Activated T-cell treated with anti-CD3 and anti-CD28 coated beads, Interleukin-2, amount 50 U/mL, for 1 hour (primary cell): Measurements from ENCODE around the gene TLX2.
"Not testable (repeated sequence)": the region's sequence is repeated elsewhere in the genome, so short reads cannot be mapped to it uniquely, and the experiment has no call there.

ENCODE experiments used
- DNase-seq: peaks from one replicate; pipeline ENCODE4 v3.0.0-alpha.2; 2020

The TLX2 gene

GRCh38 chr2:74558284-74559230, 44.3 kb downstream of the TLX2 start:
- no peak for DNase-seq

- DNase-seq: no peak
Observed at GRCh38 chr2:74559912-74560311, 45.7 kb downstream of the TLX2 start.

- DNase-seq: no peak
Observed at GRCh38 chr2:74560591-74560990, 46.3 kb downstream of the TLX2 start.

GRCh38 chr2:74561022-74561421, 46.8 kb downstream of the TLX2 start:
- DNase-seq: not testable (repeated sequence)

- DNase-seq: no peak
Observed at GRCh38 chr2:74562126-74562775, 48.0 kb downstream of the TLX2 start.

GRCh38 chr2:74564222-74564621, 50.0 kb downstream of the TLX2 start:
- DNase-seq: no peak

GRCh38 chr2:74566076-74566753, 52.0 kb downstream of the TLX2 start:
- no peak for DNase-seq

- no peak for DNase-seq
Observed at GRCh38 chr2:74566754-74567085, 52.5 kb downstream of the TLX2 start.
